Measurements from ENCODE around the gene TAOK3.
"Not testable (repeated sequence)": the region's sequence is repeated elsewhere in the genome, so short reads cannot be mapped to it uniquely, and the experiment has no call there.

TAOK3 gene

DNA sequence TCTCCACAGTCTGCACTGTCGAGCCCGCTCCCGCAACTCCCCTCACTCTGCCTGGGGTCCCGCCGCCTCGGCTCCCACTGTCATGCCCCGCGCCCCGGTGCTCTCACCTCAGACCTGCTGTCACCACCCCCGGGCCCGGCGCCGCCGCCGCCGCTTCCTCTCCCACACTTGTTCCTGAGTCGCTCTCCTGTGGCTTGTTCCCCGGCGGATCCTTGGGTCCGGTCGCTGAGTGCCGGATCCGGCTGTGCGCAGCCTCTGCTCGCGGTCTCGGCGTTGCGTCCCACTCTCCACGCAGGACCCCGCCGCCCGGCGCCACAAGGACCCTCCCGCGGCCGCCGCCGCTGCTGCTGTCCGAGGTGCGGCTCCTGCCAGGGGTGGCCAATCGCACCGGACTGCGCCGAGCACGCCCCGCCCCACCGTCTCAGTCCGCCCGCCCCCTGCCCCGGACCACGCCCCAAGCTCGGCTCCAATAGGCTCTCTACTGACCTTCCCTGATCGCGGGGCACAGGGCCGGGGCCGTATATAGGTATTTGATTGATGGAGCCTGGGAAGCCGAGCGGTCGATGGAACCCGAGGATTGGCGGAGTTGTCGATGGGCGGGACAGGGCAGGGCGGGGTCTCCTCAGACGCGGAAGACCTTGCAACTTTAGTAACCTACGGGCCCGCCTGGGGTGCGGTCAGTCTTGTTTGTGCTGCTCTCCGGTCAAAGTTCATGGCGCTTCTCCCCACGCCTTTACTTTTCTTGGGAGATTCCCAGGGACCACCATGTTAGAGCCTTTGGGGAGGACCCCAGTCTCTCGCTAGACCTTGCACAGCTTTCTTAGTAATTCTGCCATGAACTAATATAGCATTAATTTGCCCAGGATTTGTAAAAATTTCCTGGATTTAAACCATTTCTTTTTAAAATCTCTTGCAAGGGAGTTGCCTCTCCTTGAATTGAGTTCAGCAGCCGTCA lies at the start of gene TAOK3:
Gene TAOK3 (minus strand): TSS at position 367 of the 955 bp plus-strand sequence. CDS start 117,340 bp downstream, outside the sequence.
- peak; percentile 99 for DNase-seq

DNA sequence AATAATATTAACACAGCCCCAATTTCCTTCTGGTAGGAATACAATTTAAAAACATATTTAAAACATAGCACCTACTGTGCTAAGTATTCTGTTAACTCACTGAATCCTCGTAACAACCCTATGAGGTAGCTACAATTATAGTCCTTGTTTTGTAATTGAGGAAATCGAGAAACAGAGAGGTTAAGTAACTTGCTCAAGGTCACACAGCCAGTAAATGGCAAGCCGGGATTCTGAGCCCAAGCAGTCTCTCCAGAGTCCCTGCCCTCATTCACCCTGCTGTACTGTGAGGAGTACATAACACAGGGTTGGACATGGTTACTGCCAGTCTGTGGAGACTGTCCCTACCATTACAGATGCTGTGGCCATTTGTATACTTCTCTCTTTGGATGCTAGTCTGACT lies 48.0 kb upstream of the TAOK3 start:
- DNase-seq, result no peak

GRCh38 chr12:118418385-118419057 lies 45.8 kb upstream of the TAOK3 start:
- DNase-seq, result no peak

- DNase-seq, result no peak
These were observed 45.2 kb upstream of the TAOK3 start for GRCh38 chr12:118417942-118418341.

DNA sequence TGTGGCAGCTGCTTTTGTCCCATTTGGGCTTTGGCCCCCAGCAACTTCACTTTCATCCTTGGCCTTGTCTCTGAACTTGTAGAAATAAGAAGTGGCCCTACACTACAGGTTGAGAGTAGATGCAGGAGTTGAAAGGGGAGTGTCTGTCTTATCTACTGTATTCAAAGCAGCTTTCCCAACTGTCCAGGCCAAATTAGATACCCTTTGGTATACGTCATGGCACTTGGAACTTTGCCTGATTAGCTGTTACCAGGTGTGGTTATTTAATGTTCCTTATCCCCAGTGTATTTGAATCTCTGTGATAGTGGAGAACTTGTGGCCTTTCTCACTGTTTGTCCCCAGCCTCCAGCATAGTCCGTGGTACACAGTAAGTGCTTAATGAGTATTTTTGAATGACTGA lies 37.1 kb upstream of the TAOK3 start:
- no peak for DNase-seq

- not testable (repeated sequence) for DNase-seq
These were observed 35.5 kb upstream of the TAOK3 start for GRCh38 chr12:118408241-118408640.

DNA sequence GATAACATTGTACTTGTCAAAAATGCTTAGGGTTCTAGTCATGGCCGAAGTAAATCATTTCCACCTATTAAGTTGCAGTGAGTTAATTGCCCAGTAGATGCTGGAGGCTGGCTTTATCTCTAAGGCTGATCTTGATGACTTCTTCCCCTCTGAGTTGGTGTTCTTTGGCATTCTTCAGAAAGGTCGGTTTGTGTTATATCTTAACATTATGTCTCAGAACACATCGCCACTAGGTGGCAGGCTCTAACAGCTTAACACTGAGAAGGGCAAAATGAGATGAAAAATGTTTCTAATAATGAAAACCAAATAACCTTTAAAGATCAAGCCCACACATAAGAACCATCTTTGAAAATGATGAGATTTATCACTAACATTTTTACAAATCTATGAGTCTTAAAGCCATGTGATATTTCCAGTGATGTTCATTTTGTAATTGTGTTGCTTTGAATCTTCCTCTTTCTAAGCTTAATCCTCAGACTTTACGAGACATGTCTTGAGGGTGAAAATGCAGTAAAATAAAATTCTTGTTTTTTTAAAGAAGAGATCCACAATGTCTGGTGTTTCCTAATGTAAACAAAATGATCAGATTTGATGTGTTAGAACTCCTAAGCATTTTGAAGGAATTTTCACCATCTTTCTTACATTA lies 32.3 kb upstream of the TAOK3 start:
- DNase-seq, result peak; percentile 53

DNA sequence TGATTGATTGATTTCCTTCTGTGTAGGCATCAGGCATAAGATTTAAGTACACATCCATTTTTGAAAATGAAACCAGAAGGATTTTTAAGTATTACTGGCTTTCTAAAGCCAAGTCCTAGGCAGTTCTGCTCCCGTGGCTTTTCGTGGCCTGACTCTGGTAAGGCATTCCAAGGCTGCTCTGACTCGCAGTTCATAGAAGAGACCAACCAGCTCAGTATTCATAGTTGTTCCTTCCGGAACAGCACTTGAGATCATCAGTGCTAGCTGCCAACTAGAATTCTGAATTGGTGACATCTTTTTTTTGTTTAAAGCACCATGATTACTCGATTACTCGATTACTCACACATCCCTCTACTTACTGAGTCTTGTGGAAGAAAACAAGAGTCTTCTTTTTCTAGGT lies 29.5 kb upstream of the TAOK3 start:
- DNase-seq, result no peak

GRCh38 chr12:118398940-118399339 lies 26.2 kb upstream of the TAOK3 start:
- DNase-seq, result peak; percentile 67

DNA sequence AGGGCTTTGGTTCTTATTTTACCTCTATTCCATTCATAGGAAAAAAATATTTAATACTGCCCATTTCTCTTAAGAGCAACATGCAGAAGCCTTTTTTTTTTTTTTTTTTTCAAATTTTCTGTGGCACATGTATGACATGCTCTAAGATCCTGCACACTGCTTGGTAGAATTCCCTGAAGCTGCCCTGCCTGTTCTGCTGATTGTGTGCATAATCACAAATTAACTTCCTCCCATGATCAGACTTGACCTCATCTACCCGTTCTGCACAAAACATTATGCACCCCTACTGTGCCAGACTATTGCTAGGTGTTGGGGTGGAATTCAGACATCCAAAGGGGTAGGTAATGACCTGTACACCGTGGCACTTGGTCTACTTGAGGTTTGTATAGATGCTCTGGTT lies 25.8 kb upstream of the TAOK3 start:
- no peak for DNase-seq

DNA sequence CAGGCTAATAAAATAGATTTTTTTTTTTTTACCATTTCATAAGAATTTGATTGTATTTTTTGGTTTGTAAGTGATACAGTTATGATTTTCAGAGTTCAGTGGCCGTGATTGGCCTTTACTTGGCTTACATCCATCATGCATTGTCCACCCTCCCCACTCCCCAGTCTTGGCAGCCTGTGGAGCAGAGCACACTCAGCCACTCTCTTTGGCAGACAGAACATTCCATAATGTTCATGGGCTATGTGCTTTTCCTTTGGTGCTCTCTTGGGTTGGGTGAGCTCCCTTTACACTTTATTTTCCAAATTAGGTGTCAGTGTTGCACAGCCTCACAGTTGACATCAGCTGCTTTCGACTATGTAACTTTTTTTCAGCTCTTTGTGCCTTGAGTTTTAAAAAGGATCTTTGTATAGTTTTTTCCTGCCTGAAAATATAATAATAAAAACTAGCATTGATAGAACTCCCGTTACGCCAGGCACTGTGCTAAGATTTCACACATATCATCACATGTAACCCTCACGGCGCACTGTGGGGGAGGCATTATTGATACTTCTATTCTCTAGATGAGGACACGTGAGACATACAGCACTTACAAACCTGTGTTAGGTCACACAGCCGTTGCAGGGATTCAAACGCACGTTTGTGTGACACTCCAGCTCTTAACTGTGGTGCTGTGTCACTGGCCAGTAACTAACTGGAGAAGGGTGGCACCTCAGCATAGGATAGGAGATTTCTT lies 25.2 kb upstream of the TAOK3 start:
- DNase-seq, result no peak

GRCh38 chr12:118391836-118392235 lies 19.1 kb upstream of the TAOK3 start:
- no peak for DNase-seq

GRCh38 chr12:118391424-118391823 lies 18.7 kb upstream of the TAOK3 start:
- no peak for DNase-seq

- peak; percentile 44 for DNase-seq
These were observed 5.3 kb upstream of the TAOK3 start for GRCh38 chr12:118377884-118378470.

DNA sequence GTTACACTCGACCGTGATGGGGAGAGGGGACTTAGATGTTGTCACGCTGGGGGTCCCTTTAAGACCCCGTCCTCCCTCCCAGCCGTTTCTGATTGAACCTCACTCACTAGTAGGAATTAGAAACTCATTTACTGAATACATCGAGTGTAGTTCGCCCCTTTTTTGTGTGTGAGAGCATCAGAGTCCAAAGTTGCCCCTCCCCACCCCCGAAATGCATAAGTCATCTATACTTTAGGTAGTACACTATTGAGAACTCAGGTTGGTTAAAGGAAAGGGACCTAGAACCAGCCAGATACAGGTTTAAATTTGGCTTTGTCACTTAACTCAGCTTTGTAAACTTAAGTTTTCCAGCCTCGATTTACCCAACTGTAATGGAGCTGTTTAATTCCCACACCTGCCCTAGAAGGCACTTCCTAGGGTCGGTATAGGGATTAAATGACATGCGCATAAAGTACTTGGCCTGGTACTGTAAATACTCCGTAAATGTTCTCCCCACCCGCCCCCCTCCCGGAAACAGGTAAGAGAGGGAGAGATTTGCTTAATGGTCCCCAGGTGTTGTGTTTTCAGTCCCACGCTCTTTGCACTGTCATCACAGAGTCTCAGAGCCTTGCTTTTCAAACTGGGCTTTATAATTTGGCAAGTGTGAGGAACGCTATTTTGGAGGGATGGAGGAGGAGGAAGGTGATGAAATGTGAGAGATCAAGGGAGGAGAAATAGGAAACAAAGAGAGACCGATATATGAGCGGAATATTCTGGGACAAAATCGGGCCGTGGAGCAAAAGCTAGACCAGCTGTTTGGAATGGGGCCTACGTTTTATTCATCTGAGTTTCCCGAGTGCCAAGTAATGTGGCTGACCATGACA lies 4.5 kb upstream of the TAOK3 start:
- no peak for DNase-seq

DNA sequence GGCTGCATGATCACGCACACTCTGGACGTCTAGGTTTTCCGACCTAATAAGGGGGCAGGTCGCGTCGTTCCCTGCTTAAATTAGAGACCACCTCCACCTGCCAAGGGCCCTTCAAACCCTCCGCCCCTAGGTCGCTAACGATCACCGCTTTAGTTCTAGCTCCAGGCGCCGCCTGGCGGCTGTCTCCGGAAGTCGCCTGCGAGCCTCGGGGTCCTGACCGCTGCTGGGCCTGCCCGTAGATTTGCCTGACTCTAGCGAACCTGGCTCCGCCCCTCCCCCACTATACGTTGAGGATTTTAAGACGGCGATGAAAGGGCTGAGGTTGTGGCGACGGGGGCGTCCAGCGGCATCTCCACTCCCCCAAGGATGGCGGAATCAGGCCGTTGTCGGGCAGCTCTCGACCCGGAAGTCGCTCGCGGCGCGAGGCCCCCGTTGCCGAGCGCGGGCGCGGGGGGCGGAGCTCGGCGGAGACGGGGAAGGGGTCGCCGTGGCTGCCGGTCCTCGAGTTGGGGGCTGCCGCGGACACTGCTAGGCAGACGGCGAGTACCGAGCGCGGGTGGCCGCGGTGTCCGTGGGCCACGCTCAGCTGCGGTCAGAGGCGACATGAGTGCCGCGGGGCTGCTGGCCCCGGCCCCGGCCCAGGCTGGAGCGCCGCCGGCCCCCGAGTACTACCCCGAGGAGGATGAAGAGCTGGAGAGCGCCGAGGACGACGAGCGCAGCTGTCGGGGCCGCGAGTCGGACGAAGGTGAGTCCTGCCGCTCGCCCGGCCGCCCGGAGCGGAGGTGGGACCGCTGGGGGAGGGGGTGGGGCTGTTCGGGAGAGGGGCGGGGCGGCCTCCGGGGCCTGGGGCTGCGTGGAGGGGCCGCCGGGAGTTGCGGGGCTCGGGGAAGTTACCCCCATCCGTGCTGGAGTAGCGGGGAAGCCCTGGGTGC lies 3.6 kb upstream of the TAOK3 start, which contains the start of gene SUDS3:
Gene SUDS3 (plus strand): TSS at position 467 of the 932 bp plus-strand sequence. CDS start 137 bp downstream, at position 604.
- peak; percentile 82 for DNase-seq

- no peak for DNase-seq
These were observed 2.6 kb upstream of the TAOK3 start for GRCh38 chr12:118375348-118375747.

DNA sequence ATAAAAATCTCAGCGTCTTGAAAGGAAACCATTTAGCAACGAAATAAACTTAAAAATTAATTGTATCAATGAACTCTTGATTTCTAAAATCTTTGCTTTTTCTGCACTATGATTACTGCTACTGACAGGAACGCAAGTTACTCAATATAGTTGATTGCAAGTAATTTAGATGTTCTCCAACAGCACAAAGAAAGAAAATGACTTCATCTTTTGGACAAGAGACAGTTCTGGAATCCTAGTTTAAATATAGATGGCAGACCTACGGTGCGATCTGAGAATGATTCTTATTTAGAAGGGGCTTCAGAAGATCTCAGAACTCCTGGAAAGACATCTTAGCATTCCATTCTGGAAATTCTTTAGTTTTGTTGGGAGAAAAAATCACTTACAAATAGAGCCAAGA lies 2.2 kb upstream of the TAOK3 start:
- DNase-seq, result no peak

- no peak for DNase-seq
These were observed 1.5 kb upstream of the TAOK3 start for GRCh38 chr12:118374126-118374725.

DNA sequence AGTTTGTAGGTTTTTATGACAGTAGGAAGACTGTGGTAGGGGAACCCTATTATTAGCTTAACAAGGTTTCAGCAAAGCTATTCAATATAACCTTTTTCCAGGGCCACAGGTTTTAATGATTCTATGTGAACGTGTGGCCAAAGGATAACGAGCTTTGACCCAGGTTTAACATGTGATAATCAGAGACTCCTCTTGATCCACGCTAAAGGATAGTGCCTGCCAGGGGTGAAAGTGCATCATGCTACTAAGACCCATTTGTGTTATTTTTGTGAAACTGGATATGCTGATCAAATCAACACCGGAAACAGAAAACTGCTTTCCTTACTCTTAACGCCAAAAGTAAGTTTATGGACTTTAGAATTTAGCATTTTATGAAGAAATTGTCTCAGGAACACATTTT lies 909 bp upstream of the TAOK3 start:
- DNase-seq, result no peak
